Transverse colon (tissue), 3 donors: ENCODE data around the gene ATCAY.
"Not testable (repeated sequence)": the region's sequence is repeated elsewhere in the genome, so short reads cannot be mapped to it uniquely, and the experiment has no call there.

ENCODE experiments used
- CTCF ChIP-seq, 5 experiments: fragments of 200-600 bp in 3 of 5; fragments of 450-650 bp in 2 of 5; sonication (generic) in 3 of 5; IDR thresholded peaks; 1 replicate in 2 of 5; 2 replicates in 3 of 5; pipeline ENCODE4 v1.5.1; 2016 to 2017; ENCODE audit warnings: antibody characterized with exemption in 5 of 5, inconsistent platforms in 3 of 5, mild to moderate bottlenecking in 2 of 5, moderate library complexity in 1 of 5
- EP300 ChIP-seq: sonication (generic); formaldehyde crosslinking; IDR thresholded peaks from one replicate; pipeline ENCODE4 v1.6.1; 2017; ENCODE audit warnings: antibody characterized with exemption, low read depth
- POLR2A ChIP-seq: fragments of 450-650 bp; IDR thresholded peaks from one replicate; pipeline ENCODE4 v1.6.1; 2016; ENCODE audit warnings: antibody characterized with exemption, mild to moderate bottlenecking, moderate library complexity

GRCh38 chr19:3952755-3953276, 72.3 kb downstream of the ATCAY start:
- not testable (repeated sequence) for TF ChIP-seq CTCF (IDR thresholded peaks at IDR 0.05); EP300; POLR2A
